C4-2B (cell line): ENCODE measurements around the gene RBMS1.

Experiments
- CTCF ChIP-seq: fragments of 450-650 bp; conservative IDR thresholded peaks from 2 replicates; pipeline ENCODE4 v1.5.1; 2017; ENCODE audit warnings: mild to moderate bottlenecking
- ZFX ChIP-seq: fragments of 450-650 bp; IDR thresholded peaks from 2 replicates; pipeline ENCODE4 v1.6.1; 2017

- no peak for TF ChIP-seq CTCF
- no peak for TF ChIP-seq ZFX
These were observed 85.2 kb downstream of the RBMS1 start for GRCh38 chr2:160408173-160408958.
